ENCODE measurements around the gene ABCG4.

DNA sequence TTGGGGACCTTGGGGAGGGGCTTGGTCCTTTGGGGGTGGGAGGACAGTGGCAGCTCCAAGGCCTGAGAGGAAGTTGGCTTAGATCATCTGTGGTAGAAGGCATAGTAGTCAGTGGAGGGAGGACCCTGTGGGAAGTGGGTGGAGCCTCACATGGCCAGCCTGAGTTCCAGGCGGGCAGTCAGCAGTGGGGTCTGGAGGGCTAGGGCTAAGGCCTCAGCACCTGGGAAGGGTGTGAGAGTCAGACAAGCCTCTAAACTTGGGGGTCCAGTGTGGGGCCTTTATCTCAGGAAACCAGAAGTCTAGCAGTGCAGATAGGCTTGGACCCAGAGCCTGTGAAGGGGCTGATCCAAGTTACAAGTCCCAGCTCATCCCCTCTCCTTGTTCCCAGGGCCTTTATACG lies 23.7 kb downstream of the ABCG4 start:
- TF ChIP-seq, protein P1, sequence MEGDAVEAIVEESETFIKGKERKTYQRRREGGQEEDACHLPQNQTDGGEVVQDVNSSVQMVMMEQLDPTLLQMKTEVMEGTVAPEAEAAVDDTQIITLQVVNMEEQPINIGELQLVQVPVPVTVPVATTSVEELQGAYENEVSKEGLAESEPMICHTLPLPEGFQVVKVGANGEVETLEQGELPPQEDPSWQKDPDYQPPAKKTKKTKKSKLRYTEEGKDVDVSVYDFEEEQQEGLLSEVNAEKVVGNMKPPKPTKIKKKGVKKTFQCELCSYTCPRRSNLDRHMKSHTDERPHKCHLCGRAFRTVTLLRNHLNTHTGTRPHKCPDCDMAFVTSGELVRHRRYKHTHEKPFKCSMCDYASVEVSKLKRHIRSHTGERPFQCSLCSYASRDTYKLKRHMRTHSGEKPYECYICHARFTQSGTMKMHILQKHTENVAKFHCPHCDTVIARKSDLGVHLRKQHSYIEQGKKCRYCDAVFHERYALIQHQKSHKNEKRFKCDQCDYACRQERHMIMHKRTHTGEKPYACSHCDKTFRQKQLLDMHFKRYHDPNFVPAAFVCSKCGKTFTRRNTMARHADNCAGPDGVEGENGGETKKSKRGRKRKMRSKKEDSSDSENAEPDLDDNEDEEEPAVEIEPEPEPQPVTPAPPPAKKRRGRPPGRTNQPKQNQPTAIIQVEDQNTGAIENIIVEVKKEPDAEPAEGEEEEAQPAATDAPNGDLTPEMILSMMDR (IDR thresholded peaks at IDR 0.05), result no peak
- TF ChIP-seq POLR2A (IDR thresholded peaks at IDR 0.05), result no peak

All from thyroid gland (tissue), 4 donors.